ENCODE results near the gene BCL11B.

- TF ChIP-seq CTCF (conservative IDR thresholded peaks at IDR 0.05; ENCODE audit: low read length) (no peak), EZH2phosphoT487 (IDR thresholded peaks at IDR 0.05; ENCODE audit: borderline replicate concordance, low read depth, low read length) (no peak)
These were observed 9.8 kb downstream of the BCL11B start for GRCh38 chr14:99261912-99262787.

All from OCI-LY7 (cell line).